Caco-2 (cell line): ENCODE measurements around the gene EML4. TPM values are rescaled to one million over a fixed set of nuclear protein-coding genes. Genes with fewer than 3 reads are reported as not detected.

ENCODE experiments used
- BruUV-seq: library from RNA; stranded (reverse); fragments of 400-500 nt; replicated peaks from 2 replicates; lab custom pipeline; 2021; lab: Mats Ljungman, UMichigan
- CTCF ChIA-PET: fragments of 300-600 bp; sonication (Branson Sonifier 250); formaldehyde crosslinking; loops from one replicate; lab custom pipeline; 2022; ENCODE audit warnings: antibody characterized with exemption; lab: Charles Lee
- POLR2A ChIA-PET: fragments of 300-600 bp; sonication (Branson Sonifier 250); formaldehyde crosslinking; loops from one replicate; lab custom pipeline; 2022; ENCODE audit warnings: antibody characterized with exemption; lab: Charles Lee
- DNase-seq, 2 experiments: peaks; one replicate each; pipeline versions ENCODE4 v3.0.0 to v3.0.0-alpha.2; 2020 to 2022
- H3K27me3 ChIP-seq: replicated peaks from 2 replicates; pipeline ENCODE4 v1.6.0; 2011; ENCODE audit warnings: low read length; ENCODE audit not compliant: control insufficient read depth, insufficient read depth
- H3K36me3 ChIP-seq: 2 replicates; pipeline ENCODE4 v1.5.1; 2011; ENCODE audit warnings: low read length; ENCODE audit not compliant: control insufficient read depth, insufficient read depth
- H3K4me1 ChIP-seq: fragments of 250-450 bp; sonication (Bioruptor Pico); 2 replicates; pipeline ENCODE4 v1.5.1; 2020; ENCODE audit warnings: mild to moderate bottlenecking
- H3K4me3 ChIP-seq: 2 replicates; pipeline ENCODE4 v1.5.1; 2011; ENCODE audit warnings: low read depth, mild to moderate bottlenecking, control low read depth, low read length
- H3K9me3 ChIP-seq: fragments of 250-450 bp; sonication (Bioruptor Pico); 2 replicates; pipeline ENCODE4 v1.5.1; 2020; ENCODE audit warnings: mild to moderate bottlenecking, moderate library complexity
- H3K27ac Mint-ChIP-seq: one replicate; pipeline ENCODE4 v1.8.0; 2022; ENCODE audit warnings: mixed read lengths; ENCODE audit not compliant: unreplicated experiment
- H3K27me3 Mint-ChIP-seq: one replicate; pipeline ENCODE4 v1.8.0; 2022; ENCODE audit warnings: mixed read lengths; ENCODE audit not compliant: insufficient read depth, unreplicated experiment
- H3K36me3 Mint-ChIP-seq: one replicate; pipeline ENCODE4 v1.8.0; 2022; ENCODE audit warnings: mild to moderate bottlenecking, mixed read lengths; ENCODE audit not compliant: insufficient read depth, unreplicated experiment
- H3K4me1 Mint-ChIP-seq: one replicate; pipeline ENCODE4 v1.8.0; 2022; ENCODE audit warnings: low read depth, mixed read lengths; ENCODE audit not compliant: unreplicated experiment
- H3K4me3 Mint-ChIP-seq: one replicate; pipeline ENCODE4 v1.8.0; 2022; ENCODE audit warnings: mild to moderate bottlenecking, moderate library complexity, mixed read lengths; ENCODE audit not compliant: unreplicated experiment
- H3K9me3 Mint-ChIP-seq: one replicate; pipeline ENCODE4 v1.8.0; 2022; ENCODE audit warnings: mixed read lengths; ENCODE audit not compliant: unreplicated experiment
- intact Hi-C: fragments of 100-400 bp; cut with micrococcal nuclease; formaldehyde crosslinking; loops from one replicate; pipeline ENCODE4 v1.10.0; 2022; ENCODE audit not compliant: unreplicated experiment
- total RNA-seq: library from RNA; stranded (reverse); gene quantifications from 2 replicates; pipeline ENCODE4 v1.2.3, GENCODE V29; 2022
- TF ChIP-seq, protein P1 (sequence below), 2 experiments: fragments of 200-600 bp in 1 of 2; IDR thresholded peaks; 1 replicate in 1 of 2; 2 replicates in 1 of 2; pipeline versions ENCODE4 v1.5.1 to v1.8.0; 2011 to 2022; ENCODE audit warnings: antibody characterized with exemption in 1 of 2, control low read depth in 1 of 2, inconsistent platforms in 1 of 2, low read depth in 1 of 2, low read length in 1 of 2, mild to moderate bottlenecking in 1 of 2, moderate library complexity in 1 of 2; ENCODE audit not compliant: insufficient read depth in 1 of 2, severe bottlenecking in 1 of 2, unreplicated experiment in 1 of 2

The EML4 gene
- total RNA-seq, 1 experiment from 2014 or later, result 125 TPM

DNA sequence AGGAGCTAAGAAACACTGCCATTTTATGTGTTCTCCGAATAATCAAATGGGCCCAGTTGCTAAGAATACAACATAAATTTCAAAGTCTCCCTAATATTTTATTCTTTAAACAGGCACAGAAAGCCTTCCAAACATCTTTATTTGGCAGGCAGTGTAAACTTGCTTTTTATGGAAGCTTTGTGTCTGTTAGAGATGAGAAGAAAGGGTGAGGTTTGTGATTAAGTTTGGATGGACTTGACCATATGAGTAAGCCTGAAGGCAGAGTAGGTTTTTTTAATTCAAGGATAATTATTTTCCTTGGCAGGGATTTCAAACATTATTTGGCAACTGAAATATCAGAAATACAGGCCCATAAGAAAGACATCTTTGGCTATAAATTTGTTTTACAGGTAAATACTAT is 129.0 kb downstream of the EML4 start:
- Mint-ChIP-seq H3K4me3 (no peak overlapping the region), H3K4me1 (no peaks in the 10 kb centered on the region), H3K27me3 (no peaks in the 10 kb centered on the region), H3K9me3 (no peaks in the 10 kb centered on the region), H3K27ac (no peak overlapping the region), H3K36me3 (peaks cover 85% of the 10 kb centered on the region)
- BruUV-seq, result no TSS peak
- no peaks in the 10 kb centered on the region for H3K27me3 ChIP-seq
- H3K36me3 ChIP-seq, result peaks cover 2% of the 10 kb centered on the region; the same call in 1 of the 2 replicates
- ChIA-PET CTCF (no interaction called here), POLR2A (no interaction called here)
- H3K9me3 ChIP-seq, result no peaks in the 10 kb centered on the region
- H3K4me3 ChIP-seq, result no peak overlapping the region
- no peaks in the 10 kb centered on the region for H3K4me1 ChIP-seq
- DNase-seq, result no peak
- TF ChIP-seq, protein P1, sequence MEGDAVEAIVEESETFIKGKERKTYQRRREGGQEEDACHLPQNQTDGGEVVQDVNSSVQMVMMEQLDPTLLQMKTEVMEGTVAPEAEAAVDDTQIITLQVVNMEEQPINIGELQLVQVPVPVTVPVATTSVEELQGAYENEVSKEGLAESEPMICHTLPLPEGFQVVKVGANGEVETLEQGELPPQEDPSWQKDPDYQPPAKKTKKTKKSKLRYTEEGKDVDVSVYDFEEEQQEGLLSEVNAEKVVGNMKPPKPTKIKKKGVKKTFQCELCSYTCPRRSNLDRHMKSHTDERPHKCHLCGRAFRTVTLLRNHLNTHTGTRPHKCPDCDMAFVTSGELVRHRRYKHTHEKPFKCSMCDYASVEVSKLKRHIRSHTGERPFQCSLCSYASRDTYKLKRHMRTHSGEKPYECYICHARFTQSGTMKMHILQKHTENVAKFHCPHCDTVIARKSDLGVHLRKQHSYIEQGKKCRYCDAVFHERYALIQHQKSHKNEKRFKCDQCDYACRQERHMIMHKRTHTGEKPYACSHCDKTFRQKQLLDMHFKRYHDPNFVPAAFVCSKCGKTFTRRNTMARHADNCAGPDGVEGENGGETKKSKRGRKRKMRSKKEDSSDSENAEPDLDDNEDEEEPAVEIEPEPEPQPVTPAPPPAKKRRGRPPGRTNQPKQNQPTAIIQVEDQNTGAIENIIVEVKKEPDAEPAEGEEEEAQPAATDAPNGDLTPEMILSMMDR (IDR thresholded peaks at IDR 0.05; ENCODE audit: insufficient read depth in 1 of 2, low read depth in 1 of 2, low read length in 1 of 2, severe bottlenecking in 1 of 2, unreplicated experiment in 1 of 2), result no peak
- intact Hi-C loops, result no loop called here

DNA sequence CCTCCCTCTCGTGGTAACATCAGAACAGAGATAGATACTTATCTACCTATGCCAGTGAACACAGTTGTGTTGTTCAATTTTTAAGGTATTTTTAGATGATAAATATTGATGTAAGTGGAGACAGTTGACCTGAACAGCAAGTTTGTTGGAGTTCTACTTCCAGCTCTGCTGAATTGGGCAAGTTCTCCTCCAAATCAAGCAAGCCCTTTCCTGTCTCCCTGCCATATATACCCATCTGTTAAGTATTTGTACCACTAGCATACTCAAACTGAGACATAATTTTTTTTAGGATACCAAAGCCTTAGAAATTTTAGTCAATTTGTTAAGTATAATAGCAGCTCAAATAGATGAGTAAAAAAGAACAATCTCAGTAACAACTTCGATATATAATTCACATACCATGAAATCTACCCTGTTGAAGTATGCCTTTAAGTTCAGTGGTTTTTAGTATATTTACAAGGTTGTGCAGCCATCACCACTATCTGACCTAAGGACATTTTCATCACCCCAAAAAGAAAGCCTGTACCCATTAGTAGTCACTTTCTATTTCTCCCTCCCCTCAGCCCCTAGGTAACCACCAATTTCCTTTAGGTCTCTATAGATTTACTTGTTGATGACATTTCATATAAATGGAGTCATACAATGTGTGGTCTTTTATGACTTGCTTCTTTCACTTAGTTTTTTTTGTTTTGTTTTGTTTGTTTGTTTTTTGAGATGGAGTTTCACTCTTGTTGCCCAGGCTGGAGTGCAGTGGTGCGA is 130.0 kb downstream of the EML4 start:
- peaks cover 6% of the 10 kb centered on the region; the same call in 1 of the 2 replicates for H3K36me3 ChIP-seq
- Mint-ChIP-seq H3K27ac (peak overlapping the region; percentile 43), H3K36me3 (peaks cover 87% of the 10 kb centered on the region), H3K4me1 (no peaks in the 10 kb centered on the region), H3K27me3 (no peaks in the 10 kb centered on the region), H3K4me3 (no peak overlapping the region), H3K9me3 (no peaks in the 10 kb centered on the region)
- H3K4me1 ChIP-seq, result no peaks in the 10 kb centered on the region
- ChIA-PET POLR2A (no interaction called here), CTCF (no interaction called here)
- H3K9me3 ChIP-seq, result no peaks in the 10 kb centered on the region
- TF ChIP-seq, protein P1 (IDR thresholded peaks at IDR 0.05; ENCODE audit: insufficient read depth in 1 of 2, low read depth in 1 of 2, low read length in 1 of 2, severe bottlenecking in 1 of 2, unreplicated experiment in 1 of 2), result no peak
- no peak for DNase-seq
- H3K27me3 ChIP-seq, result no peaks in the 10 kb centered on the region
- H3K4me3 ChIP-seq, result no peak overlapping the region
- intact Hi-C loops, result no loop called here
- no TSS peak for BruUV-seq

DNA sequence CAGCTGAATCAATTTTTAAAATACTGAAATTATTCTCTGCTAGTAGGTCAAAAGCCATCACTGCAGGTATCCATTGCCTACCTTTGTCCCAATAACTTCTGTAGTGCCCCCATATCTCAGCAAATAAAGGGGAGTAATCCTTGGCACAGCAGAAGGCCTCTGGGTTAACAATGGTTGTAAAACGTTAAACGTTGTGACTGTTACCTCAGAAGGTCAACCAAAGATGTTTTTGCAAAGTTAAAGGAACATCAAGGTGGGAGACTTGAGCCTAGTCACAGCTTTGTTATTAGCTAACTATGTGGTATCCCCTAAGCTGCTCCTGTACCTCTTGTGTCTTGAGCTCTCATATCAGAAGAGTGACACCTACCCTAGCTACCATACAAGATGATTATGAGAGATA is 131.4 kb downstream of the EML4 start:
- H3K36me3 ChIP-seq, result peaks cover 6% of the 10 kb centered on the region
- no peaks in the 10 kb centered on the region for H3K4me1 ChIP-seq
- no TSS peak for BruUV-seq
- intact Hi-C loops, result no loop called here
- no peaks in the 10 kb centered on the region for H3K27me3 ChIP-seq
- H3K9me3 ChIP-seq, result no peaks in the 10 kb centered on the region
- Mint-ChIP-seq H3K36me3 (peaks cover 86% of the 10 kb centered on the region), H3K9me3 (no peaks in the 10 kb centered on the region), H3K27ac (no peak overlapping the region), H3K4me1 (no peaks in the 10 kb centered on the region), H3K4me3 (no peak overlapping the region), H3K27me3 (no peaks in the 10 kb centered on the region)
- ChIA-PET POLR2A (no interaction called here), CTCF (no interaction called here)
- no peak for DNase-seq
- TF ChIP-seq, protein P1 (IDR thresholded peaks at IDR 0.05; ENCODE audit: insufficient read depth in 1 of 2, low read depth in 1 of 2, low read length in 1 of 2, severe bottlenecking in 1 of 2, unreplicated experiment in 1 of 2), result no peak
- H3K4me3 ChIP-seq, result no peak overlapping the region
